Right lobe of liver (tissue), 4 donors: ENCODE data around the gene SLIRP.

ENCODE experiments used
- POLR2A ChIP-seq: fragments of 450-650 bp; IDR thresholded peaks from one replicate; pipeline ENCODE4 v1.6.1; 2017; ENCODE audit warnings: antibody characterized with exemption, mild to moderate bottlenecking
- TF ChIP-seq, protein P1 (sequence below), 4 donors: fragments of 200-600 bp in 3 of 4; fragments of 450-650 bp in 1 of 4; IDR thresholded peaks; one replicate each; pipeline versions ENCODE4 v1.5.1 to v1.8.0; 2016 to 2022; ENCODE audit warnings: antibody characterized with exemption in 4 of 4, mild to moderate bottlenecking in 2 of 4
- donor health status: DM: no; HTN: no; CAD: no.
- donor health status: DM: no; HTN: no; CAD: no.
- donor health status: DM: no; HTN: yes; CAD: no.

DNA sequence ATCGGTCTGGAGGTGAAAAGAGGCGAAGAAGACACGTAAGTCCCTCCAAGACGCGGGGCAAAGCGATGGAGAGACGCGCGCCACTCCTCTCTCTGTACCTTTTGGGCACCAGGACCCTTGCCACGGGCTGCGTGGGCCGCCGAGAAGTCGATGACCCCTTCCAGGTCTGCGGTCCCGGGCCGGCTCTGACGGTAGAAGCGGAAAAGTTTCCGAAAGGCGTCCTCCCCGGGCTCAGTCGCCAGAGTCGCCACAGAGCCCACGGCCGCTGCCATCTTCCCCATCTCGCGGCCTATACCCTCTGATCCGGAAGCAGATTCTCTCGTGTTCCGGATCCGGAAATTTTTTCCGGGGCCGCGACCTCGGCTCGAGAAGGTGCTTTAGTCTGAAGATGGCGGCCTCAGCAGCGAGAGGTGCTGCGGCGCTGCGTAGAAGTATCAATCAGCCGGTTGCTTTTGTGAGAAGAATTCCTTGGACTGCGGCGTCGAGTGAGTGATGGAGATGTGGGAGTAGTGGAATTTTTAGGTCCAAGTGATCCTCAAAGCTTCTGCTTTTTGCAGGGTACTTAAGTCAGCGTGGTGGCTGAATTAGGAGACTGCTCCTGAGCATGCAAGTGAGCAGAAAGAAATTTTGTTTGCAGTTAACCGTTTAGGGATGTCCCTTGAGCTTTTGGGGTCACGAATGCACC is at the start of gene SLIRP, which contains the start of gene ALKBH1:
- TF ChIP-seq, protein P1, sequence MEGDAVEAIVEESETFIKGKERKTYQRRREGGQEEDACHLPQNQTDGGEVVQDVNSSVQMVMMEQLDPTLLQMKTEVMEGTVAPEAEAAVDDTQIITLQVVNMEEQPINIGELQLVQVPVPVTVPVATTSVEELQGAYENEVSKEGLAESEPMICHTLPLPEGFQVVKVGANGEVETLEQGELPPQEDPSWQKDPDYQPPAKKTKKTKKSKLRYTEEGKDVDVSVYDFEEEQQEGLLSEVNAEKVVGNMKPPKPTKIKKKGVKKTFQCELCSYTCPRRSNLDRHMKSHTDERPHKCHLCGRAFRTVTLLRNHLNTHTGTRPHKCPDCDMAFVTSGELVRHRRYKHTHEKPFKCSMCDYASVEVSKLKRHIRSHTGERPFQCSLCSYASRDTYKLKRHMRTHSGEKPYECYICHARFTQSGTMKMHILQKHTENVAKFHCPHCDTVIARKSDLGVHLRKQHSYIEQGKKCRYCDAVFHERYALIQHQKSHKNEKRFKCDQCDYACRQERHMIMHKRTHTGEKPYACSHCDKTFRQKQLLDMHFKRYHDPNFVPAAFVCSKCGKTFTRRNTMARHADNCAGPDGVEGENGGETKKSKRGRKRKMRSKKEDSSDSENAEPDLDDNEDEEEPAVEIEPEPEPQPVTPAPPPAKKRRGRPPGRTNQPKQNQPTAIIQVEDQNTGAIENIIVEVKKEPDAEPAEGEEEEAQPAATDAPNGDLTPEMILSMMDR (IDR thresholded peaks at IDR 0.05) = no peak
- TF ChIP-seq POLR2A = peak; percentile 64
